ENCODE measurements around the gene SRD5A1. TPM values are rescaled to one million over a fixed set of nuclear protein-coding genes. Genes with fewer than 3 reads are reported as not detected.
A peak's percentile ranks its signal among the peaks of the same experiment; 100 is the strongest.

SRD5A1 gene, protein sequence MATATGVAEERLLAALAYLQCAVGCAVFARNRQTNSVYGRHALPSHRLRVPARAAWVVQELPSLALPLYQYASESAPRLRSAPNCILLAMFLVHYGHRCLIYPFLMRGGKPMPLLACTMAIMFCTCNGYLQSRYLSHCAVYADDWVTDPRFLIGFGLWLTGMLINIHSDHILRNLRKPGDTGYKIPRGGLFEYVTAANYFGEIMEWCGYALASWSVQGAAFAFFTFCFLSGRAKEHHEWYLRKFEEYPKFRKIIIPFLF
- total RNA-seq: 1 to 10 TPM; 5.6 to 7.7 TPM
- polyA plus RNA-seq: 1 to 10 TPM; 2.5 to 3.7 TPM
- long read RNA-seq, donor 1, full-length matches to known transcripts: 11 of 12 reads
- long read RNA-seq, donor 1, partial matches to known transcripts: 0 of 12 reads
- long read RNA-seq, donor 1, other reads (novel, unspliced or antisense): 1 of 12 reads
- long read RNA-seq, donor 2, full-length matches to known transcripts: 2 of 7 reads
- long read RNA-seq, donor 2, partial matches to known transcripts: 0 of 7 reads
- long read RNA-seq, donor 2, other reads (novel, unspliced or antisense): 5 of 7 reads

DNA sequence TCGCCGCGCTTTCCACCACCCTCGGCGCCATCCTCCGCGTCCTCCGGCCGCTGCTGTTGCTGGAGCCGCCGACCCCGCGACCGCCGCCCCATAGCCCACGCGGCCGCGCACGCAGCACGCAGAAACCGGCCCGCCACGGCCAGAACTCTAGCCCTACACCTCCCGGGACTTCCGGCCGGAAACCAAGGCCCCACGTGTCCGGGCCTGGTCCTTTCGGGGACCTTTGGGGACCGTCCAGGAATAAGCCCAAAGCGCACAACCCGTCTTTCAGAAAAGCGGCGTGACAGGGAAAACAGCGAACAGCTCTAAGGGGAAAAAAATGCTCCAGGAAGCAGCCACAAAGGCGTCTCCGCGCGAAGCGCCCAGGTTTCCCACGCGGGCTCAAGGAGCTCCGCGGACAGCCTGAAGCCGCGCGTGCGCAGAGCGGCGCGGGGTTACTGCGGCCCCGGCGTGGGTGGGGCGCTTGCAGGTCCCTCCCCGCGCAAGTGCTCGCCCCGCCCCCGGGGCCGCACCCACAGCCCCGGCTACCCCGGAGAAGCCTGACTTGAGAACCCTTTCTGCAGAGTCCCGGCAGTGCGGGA lies at the start of gene SRD5A1, which contains the start of gene NSUN2:
SRD5A1 (plus strand) TSS at position 553 of the 581 bp plus-strand sequence. CDS start 137 bp downstream, outside the sequence.
NSUN2 (minus strand) TSS at position 157 of the 581 bp plus-strand sequence; CDS start at position 92, 65 bp downstream.
- H3K36me3 ChIP-seq (ENCODE audit: control insufficient read depth in 1 of 2, insufficient read depth in 2 of 2, low read length in 1 of 2): no peaks in the 10 kb centered on the region
- H3K4me1 ChIP-seq (ENCODE audit: control insufficient read depth in 1 of 2, insufficient read depth in 2 of 2, low read length in 2 of 2): no peaks in the 10 kb centered on the region
- intact Hi-C loops (cut with DNase I): loop anchor here (2.0 to 10.0 kb wide), 5 partner anchors 80 to 1122 kb away; partner anchors contain the start of gene TENT4A (in 2 of the 2)
- peak; percentile 95 to 96 for DNase-seq
- H3K27ac ChIP-seq (ENCODE audit: low read depth in 1 of 2, low read length in 2 of 2): peak within 1 kb of the TSS; percentile 69 to 91
- WGBS, 2 donors: 0 to 1% methylated on average over 43 to 66 of the region's 66 CpGs
- no peaks in the 10 kb centered on the region for H3K27me3 ChIP-seq (ENCODE audit: control insufficient read depth in 1 of 2, insufficient read depth in 2 of 2, low read length in 1 of 2)
- H3K4me3 ChIP-seq (ENCODE audit: low read length in 2 of 2): peak within 1 kb of the TSS; percentile 69 to 90
- no peaks in the 10 kb centered on the region for H3K9me3 ChIP-seq (ENCODE audit: control insufficient read depth, low read length)
- peak; percentile 99 for ATAC-seq (ENCODE audit: low FRiP score)

DNA sequence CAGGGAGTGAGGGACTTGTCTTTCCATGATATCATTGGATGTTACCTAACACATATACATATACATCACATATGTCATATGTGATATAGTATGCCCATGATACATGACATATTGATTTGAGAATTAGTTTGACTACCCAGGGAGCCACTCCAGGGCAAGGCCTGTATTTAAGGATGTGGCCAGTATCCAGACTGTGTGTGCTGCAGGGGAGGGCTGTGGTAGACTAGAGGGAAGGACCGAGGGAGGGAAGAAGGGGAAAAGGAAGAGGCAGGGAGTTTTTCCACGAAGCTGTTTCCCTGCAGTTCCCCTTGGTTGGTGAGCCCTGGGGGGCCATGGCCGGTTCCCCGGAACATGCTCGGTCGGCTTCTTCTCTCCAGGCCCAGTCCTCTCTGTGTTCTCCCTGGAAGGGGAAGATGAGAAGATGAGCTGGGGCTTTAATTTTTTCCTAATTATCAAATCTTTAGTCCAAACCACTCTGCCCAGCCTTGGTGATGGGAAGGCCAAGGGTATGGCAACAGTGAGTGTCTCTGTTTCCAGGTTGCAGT lies 49.1 kb upstream of the SRD5A1 start:
- Histone ChIP-seq H3K27me3 (ENCODE audit: control insufficient read depth in 1 of 2, insufficient read depth in 2 of 2, low read length in 1 of 2) (no peaks in the 10 kb centered on the region), H3K27ac (ENCODE audit: low read depth in 1 of 2, low read length in 2 of 2) (no peak overlapping the region), H3K4me3 (ENCODE audit: low read length in 2 of 2) (no peak overlapping the region), H3K4me1 (ENCODE audit: control insufficient read depth in 1 of 2, insufficient read depth in 2 of 2, low read length in 2 of 2) (peaks cover 0 to 4% of the 10 kb centered on the region in 2 donors), H3K36me3 (ENCODE audit: control insufficient read depth in 1 of 2, insufficient read depth in 2 of 2, low read length in 1 of 2) (no peaks in the 10 kb centered on the region), H3K9me3 (ENCODE audit: control insufficient read depth, low read length) (no peaks in the 10 kb centered on the region)
- intact Hi-C loops (cut with DNase I): loop anchor here in 1 of 2 donors (5.0 kb wide), 1 partner anchor 207 kb away; the partner anchor contains the start of gene MED10
- WGBS, 2 donors: 68 to 75% methylated on average over 6 of the region's 6 CpGs
- no peak for ATAC-seq (ENCODE audit: low FRiP score)
- no peak for DNase-seq

DNA sequence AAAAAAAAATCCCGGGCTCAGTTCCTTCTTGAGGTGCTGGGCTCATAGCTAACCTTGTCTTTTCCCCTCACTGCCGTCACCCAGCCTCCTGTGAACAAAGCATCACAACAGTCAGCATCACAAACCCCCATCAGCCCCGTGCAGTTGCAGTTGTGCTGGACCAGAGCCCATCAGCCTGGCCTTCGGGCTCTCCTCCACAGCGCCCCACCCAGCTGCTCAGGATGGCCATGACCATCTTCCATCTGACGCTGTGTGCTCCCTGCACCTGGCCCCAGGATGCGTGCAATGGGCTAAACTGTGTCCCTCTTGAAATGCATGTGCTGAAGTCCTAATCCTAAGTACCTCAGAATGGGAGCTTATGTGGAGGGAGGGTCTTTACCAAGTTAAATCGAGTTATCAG lies 48.5 kb upstream of the SRD5A1 start:
- Histone ChIP-seq H3K9me3 (ENCODE audit: control insufficient read depth, low read length) (no peaks in the 10 kb centered on the region), H3K4me3 (ENCODE audit: low read length in 2 of 2) (no peak overlapping the region), H3K27ac (ENCODE audit: low read depth in 1 of 2, low read length in 2 of 2) (no peak overlapping the region), H3K4me1 (ENCODE audit: control insufficient read depth in 1 of 2, insufficient read depth in 2 of 2, low read length in 2 of 2) (peaks cover 0 to 4% of the 10 kb centered on the region in 2 donors), H3K36me3 (ENCODE audit: control insufficient read depth in 1 of 2, insufficient read depth in 2 of 2, low read length in 1 of 2) (no peaks in the 10 kb centered on the region), H3K27me3 (ENCODE audit: control insufficient read depth in 1 of 2, insufficient read depth in 2 of 2, low read length in 1 of 2) (no peaks in the 10 kb centered on the region)
- intact Hi-C loops (cut with DNase I): loop anchor here in 1 of 2 donors (5.0 kb wide), 1 partner anchor 207 kb away; the partner anchor contains the start of gene MED10
- 85 to 88% methylated on average over 8 of the region's 8 CpGs for WGBS, 2 donors
- DNase-seq: no peak
- ATAC-seq (ENCODE audit: low FRiP score): no peak

DNA sequence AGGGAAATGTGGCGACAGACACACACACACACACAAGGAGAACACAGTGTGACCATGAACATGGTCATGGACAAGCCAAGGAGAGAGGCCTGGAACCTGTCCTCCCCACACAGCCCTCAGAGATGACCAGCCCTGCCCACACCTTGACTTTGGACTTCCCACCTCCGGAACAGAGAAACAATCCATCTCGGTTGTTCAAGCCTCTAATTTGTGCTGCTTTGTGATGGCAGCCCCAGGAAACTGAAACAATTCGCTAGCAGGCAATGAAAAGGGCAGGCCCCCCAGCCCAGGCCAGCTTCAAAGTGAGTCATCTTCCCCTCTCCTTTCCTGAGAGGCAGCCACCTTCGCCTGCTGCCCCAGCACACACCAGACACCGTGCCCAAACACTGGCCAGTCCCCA lies 48.1 kb upstream of the SRD5A1 start:
- ATAC-seq (ENCODE audit: low FRiP score): no peak

DNA sequence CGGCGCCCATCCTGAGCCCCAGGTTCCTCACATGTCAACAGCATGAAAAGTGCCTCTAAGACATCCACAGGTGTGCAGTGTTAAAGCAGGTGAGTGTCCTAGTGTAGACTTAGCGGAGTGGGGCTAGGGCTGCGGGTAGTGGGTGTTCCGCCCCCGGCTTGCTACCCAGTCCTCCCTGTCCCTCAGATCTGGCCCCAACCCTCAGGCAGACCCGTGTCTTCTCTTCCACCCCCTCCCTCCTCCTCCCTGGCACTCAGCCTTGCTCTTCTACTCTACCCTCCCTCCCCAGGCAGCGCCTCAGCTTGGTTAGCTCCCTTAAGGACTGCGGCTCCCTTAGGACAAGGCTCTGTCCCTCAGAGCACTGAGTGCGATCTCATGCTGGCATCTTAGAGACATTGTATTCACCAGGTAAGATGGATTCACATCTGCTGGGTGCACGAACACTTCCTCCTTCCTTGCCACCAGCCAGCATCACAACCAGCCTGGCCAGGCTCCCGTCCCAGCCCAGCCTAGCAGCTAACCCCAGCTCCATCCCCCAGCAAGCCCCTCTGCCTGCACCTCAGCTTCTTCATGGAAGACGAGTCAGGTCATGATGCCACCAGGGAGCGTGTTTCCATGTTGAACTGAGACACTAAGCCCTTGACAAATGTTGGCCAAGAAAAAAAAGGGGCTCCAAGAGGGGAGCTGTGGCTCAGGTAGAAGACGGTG lies 47.1 kb upstream of the SRD5A1 start:
- Histone ChIP-seq H3K4me3 (ENCODE audit: low read length in 2 of 2) (no peak overlapping the region), H3K27ac (ENCODE audit: low read depth in 1 of 2, low read length in 2 of 2) (no peak overlapping the region), H3K4me1 (ENCODE audit: control insufficient read depth in 1 of 2, insufficient read depth in 2 of 2, low read length in 2 of 2) (peaks cover 0 to 4% of the 10 kb centered on the region in 2 donors), H3K27me3 (ENCODE audit: control insufficient read depth in 1 of 2, insufficient read depth in 2 of 2, low read length in 1 of 2) (no peaks in the 10 kb centered on the region), H3K36me3 (ENCODE audit: control insufficient read depth in 1 of 2, insufficient read depth in 2 of 2, low read length in 1 of 2) (no peaks in the 10 kb centered on the region), H3K9me3 (ENCODE audit: control insufficient read depth, low read length) (no peaks in the 10 kb centered on the region)
- ATAC-seq (ENCODE audit: low FRiP score) (no peak), DNase-seq (no peak)
- intact Hi-C loops (cut with DNase I): no loop called here
- 91 to 92% methylated on average over 15 of the region's 15 CpGs for WGBS, 2 donors

More for the DNA sequence above, 48.1 kb upstream of the SRD5A1 start:
- no peak overlapping the region for H3K27ac ChIP-seq (ENCODE audit: low read depth in 1 of 2, low read length in 2 of 2)
- H3K27me3 ChIP-seq (ENCODE audit: control insufficient read depth in 1 of 2, insufficient read depth in 2 of 2, low read length in 1 of 2): no peaks in the 10 kb centered on the region
- H3K4me1 ChIP-seq (ENCODE audit: control insufficient read depth in 1 of 2, insufficient read depth in 2 of 2, low read length in 2 of 2): peaks cover 0 to 4% of the 10 kb centered on the region in 2 donors
- no peak overlapping the region for H3K4me3 ChIP-seq (ENCODE audit: low read length in 2 of 2)
- 80 to 86% methylated on average over 6 of the region's 6 CpGs for WGBS, 2 donors
- intact Hi-C loops (cut with DNase I): no loop called here
- H3K36me3 ChIP-seq (ENCODE audit: control insufficient read depth in 1 of 2, insufficient read depth in 2 of 2, low read length in 1 of 2): no peaks in the 10 kb centered on the region
- H3K9me3 ChIP-seq (ENCODE audit: control insufficient read depth, low read length): no peaks in the 10 kb centered on the region
- no peak for DNase-seq

DNA sequence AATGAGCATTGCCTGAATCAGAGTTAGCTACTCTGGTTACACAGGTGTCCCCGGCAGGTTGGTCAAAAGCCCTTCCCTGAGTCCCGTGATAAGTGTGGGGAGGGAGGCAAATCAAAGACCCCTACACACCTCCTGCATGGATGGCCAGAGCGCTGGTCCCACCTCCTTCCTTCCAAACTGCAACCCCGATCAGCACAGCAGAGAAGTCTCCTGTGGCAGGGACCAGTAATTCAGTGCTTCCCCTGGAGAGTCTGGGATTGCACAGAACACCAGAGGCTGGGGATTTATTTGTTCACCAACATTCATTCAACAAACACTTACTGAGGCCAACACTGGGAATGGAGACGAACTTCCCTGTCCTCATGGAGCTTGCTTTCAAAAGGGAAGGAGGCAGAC lies 46.6 kb upstream of the SRD5A1 start:
- ATAC-seq (ENCODE audit: low FRiP score) (no peak), DNase-seq (no peak)
- intact Hi-C loops (cut with DNase I): no loop called here
- 95 to 97% methylated on average over 5 of the region's 5 CpGs for WGBS, 2 donors
- no peaks in the 10 kb centered on the region for H3K9me3 ChIP-seq (ENCODE audit: control insufficient read depth, low read length)
- no peaks in the 10 kb centered on the region for H3K27me3 ChIP-seq (ENCODE audit: control insufficient read depth in 1 of 2, insufficient read depth in 2 of 2, low read length in 1 of 2)
- peaks cover 0 to 4% of the 10 kb centered on the region in 2 donors for H3K4me1 ChIP-seq (ENCODE audit: control insufficient read depth in 1 of 2, insufficient read depth in 2 of 2, low read length in 2 of 2)
- H3K36me3 ChIP-seq (ENCODE audit: control insufficient read depth in 1 of 2, insufficient read depth in 2 of 2, low read length in 1 of 2): no peaks in the 10 kb centered on the region
- no peak overlapping the region for H3K4me3 ChIP-seq (ENCODE audit: low read length in 2 of 2)
- H3K27ac ChIP-seq (ENCODE audit: low read depth in 1 of 2, low read length in 2 of 2): no peak overlapping the region

DNA sequence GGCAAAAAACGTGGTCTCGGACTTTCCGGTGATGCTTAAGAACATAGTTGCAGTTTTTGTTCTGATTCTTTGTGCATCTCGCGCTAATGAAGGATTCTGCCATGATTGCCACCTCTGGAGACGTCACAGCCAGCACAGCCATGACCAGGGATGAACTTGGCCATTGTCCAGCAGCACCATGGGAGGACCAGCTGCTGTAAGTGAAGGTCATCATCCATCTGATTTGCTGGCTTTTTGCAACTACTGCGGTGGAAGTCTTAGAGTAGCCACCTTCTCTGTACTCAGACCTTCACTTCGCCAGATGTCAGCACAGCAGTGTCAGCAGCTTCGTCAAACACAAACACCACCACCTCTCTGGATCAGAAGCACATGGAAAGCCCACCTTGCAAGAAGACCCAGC lies 46.1 kb upstream of the SRD5A1 start:
- DNase-seq (no peak), ATAC-seq (ENCODE audit: low FRiP score) (no peak)
- 94% methylated on average over 9 of the region's 9 CpGs for WGBS, 2 donors
- no peak overlapping the region for H3K4me3 ChIP-seq (ENCODE audit: low read length in 2 of 2)
- no peak overlapping the region for H3K27ac ChIP-seq (ENCODE audit: low read depth in 1 of 2, low read length in 2 of 2)
- intact Hi-C loops (cut with DNase I): no loop called here
- no peaks in the 10 kb centered on the region for H3K9me3 ChIP-seq (ENCODE audit: control insufficient read depth, low read length)
- no peaks in the 10 kb centered on the region for H3K36me3 ChIP-seq (ENCODE audit: control insufficient read depth in 1 of 2, insufficient read depth in 2 of 2, low read length in 1 of 2)
- H3K27me3 ChIP-seq (ENCODE audit: control insufficient read depth in 1 of 2, insufficient read depth in 2 of 2, low read length in 1 of 2): no peaks in the 10 kb centered on the region
- H3K4me1 ChIP-seq (ENCODE audit: control insufficient read depth in 1 of 2, insufficient read depth in 2 of 2, low read length in 2 of 2): peaks cover 0 to 4% of the 10 kb centered on the region in 2 donors

DNA sequence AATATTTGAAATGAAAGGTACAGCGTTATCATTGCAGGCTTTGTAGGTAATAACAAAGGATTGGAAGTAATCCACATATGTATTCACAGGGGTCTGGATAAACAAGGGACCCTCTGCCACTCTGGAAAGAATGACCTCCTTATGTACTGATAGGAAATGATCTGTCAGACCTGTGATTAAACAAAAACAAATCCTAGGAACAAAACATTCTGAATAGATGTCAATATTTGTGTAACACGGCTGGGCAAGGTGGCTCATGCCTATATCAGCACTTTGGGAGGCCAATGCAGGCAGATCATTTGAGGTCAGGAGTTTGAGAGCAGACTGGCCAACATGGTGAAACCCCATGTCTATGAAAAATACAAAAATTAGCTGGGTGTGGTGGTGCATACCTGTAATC lies 42.7 kb upstream of the SRD5A1 start:
- Histone ChIP-seq H3K9me3 (ENCODE audit: control insufficient read depth, low read length) (no peaks in the 10 kb centered on the region), H3K27ac (ENCODE audit: low read depth in 1 of 2, low read length in 2 of 2) (no peak overlapping the region), H3K4me3 (ENCODE audit: low read length in 2 of 2) (no peak overlapping the region), H3K4me1 (ENCODE audit: control insufficient read depth in 1 of 2, insufficient read depth in 2 of 2, low read length in 2 of 2) (no peaks in the 10 kb centered on the region), H3K27me3 (ENCODE audit: control insufficient read depth in 1 of 2, insufficient read depth in 2 of 2, low read length in 1 of 2) (no peaks in the 10 kb centered on the region), H3K36me3 (ENCODE audit: control insufficient read depth in 1 of 2, insufficient read depth in 2 of 2, low read length in 1 of 2) (no peaks in the 10 kb centered on the region)
- intact Hi-C loops (cut with DNase I): no loop called here
- ATAC-seq (ENCODE audit: low FRiP score): no peak
- 83 to 85% methylated on average over 2 of the region's 2 CpGs for WGBS, 2 donors
- DNase-seq: no peak
